Activated CD4-positive, alpha-beta memory T cell treated with anti-CD3 and anti-CD28 coated beads for 36 hours (primary cell): ENCODE data around the gene NMT2. TPM values are rescaled to one million over a fixed set of nuclear protein-coding genes. Genes with fewer than 3 reads are reported as not detected.

Experiments
- CTCF ChIA-PET: fragments of 350-600 bp; sonication (Branson Sonifier 250); formaldehyde crosslinking; loops from one replicate; lab custom pipeline; 2021; ENCODE audit warnings: antibody characterized with exemption, inconsistent platforms; lab: Charles Lee
- POLR2A ChIA-PET: fragments of 350-600 bp; sonication (Branson Sonifier 250); formaldehyde crosslinking; loops from one replicate; lab custom pipeline; 2021; ENCODE audit warnings: antibody characterized with exemption; lab: Charles Lee
- DNase-seq: peaks from one replicate; pipeline ENCODE4 v3.0.0-alpha.2; 2020
- H3K27ac Mint-ChIP-seq: one replicate; pipeline ENCODE4 v1.8.0; 2021; ENCODE audit warnings: mixed read lengths
- H3K27me3 Mint-ChIP-seq: one replicate; pipeline ENCODE4 v1.8.0; 2021; ENCODE audit warnings: mixed read lengths
- H3K36me3 Mint-ChIP-seq: one replicate; pipeline ENCODE4 v1.8.0; 2021; ENCODE audit warnings: mixed read lengths
- H3K4me1 Mint-ChIP-seq: one replicate; pipeline ENCODE4 v1.8.0; 2021; ENCODE audit warnings: low read depth, mixed read lengths
- H3K4me3 Mint-ChIP-seq: one replicate; pipeline ENCODE4 v1.8.0; 2021; ENCODE audit warnings: mild to moderate bottlenecking, mixed read lengths
- H3K9me3 Mint-ChIP-seq: one replicate; pipeline ENCODE4 v1.8.0; 2021; ENCODE audit warnings: mixed read lengths
- intact Hi-C: fragments of 100-400 bp; cut with micrococcal nuclease; formaldehyde crosslinking; loops from one replicate; pipeline ENCODE4 v1.15.1; 2023
- total RNA-seq, 2 experiments: library from RNA; stranded (reverse); gene quantifications; one replicate each; pipeline ENCODE4 v1.2.3, GENCODE V29; 2021

NMT2 gene
- total RNA-seq, 2 experiments from 2014 or later, result 21.8 to 22.1 TPM

DNA sequence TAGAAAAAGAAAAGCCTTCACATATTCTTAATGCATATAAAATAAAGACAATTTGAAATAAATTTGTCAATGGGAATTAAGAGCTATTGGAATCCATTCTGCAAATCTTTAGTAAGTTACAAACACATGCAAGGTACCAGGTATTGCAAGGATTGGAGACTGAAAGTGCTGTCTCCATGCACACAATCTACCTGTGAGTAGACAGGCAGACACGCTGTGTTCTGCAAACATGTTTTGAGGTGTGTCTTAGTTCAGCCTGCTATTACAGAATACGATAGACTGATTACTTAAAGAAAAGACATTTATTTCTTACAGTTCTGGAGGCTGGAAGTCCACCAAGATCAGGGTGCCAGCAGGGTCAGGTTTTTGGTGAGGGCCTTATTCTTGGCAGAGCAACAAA lies 10.0 kb downstream of the NMT2 start:
- peaks cover 2% of the 10 kb centered on the region for H3K36me3 Mint-ChIP-seq
- DNase-seq, result no peak
- H3K27ac Mint-ChIP-seq, result no peak overlapping the region
- ChIA-PET POLR2A (interaction anchor here (0.6 kb wide), 1 partner anchor 28 kb away, joined by 3 read pairs; no protein-coding TSS in a partner anchor), CTCF (interaction anchor here (1.2 kb wide), 1 partner anchor 52 kb away, joined by 4 read pairs; no protein-coding TSS in a partner anchor)
- no peaks in the 10 kb centered on the region for H3K27me3 Mint-ChIP-seq
- H3K4me1 Mint-ChIP-seq, result peaks cover 23% of the 10 kb centered on the region
- intact Hi-C loops, result no loop called here
- H3K4me3 Mint-ChIP-seq, result no peak overlapping the region
- no peaks in the 10 kb centered on the region for H3K9me3 Mint-ChIP-seq

DNA sequence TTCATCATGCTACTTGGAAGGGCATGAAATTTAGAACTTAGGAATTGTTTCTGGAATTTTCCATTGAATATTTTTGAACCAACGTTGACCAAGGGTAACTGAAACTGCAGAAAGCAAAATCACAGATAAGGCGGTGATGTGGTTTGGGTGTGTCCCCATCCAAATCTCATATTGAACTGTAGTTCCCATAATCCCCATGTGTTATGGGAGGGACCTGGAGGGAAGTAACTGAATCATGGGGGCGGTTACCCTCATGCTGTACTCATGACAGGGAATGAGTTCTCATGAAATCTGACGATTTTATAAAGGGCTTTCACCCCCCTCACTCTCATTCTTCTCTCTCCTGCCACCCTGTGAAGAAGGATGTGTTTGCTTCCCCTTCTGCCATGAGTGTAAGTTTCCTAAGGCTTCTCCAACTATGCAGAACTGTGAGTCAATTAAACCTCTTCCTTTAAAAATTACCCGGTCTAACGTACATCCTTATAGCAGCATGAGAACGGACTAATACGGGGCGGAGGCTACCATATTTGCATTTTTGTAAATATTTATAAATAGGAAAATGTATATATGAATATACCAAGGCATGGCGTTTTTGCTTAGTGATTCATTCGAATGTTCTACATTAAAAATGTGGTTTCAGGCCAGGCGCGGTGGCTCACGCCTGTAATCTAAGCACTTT lies 12.4 kb downstream of the NMT2 start:
- POLR2A ChIA-PET, result no interaction called here
- no peaks in the 10 kb centered on the region for H3K27me3 Mint-ChIP-seq
- peaks cover 4% of the 10 kb centered on the region for H3K36me3 Mint-ChIP-seq
- no peak overlapping the region for H3K27ac Mint-ChIP-seq
- H3K4me3 Mint-ChIP-seq, result no peak overlapping the region
- H3K4me1 Mint-ChIP-seq, result peaks cover 20% of the 10 kb centered on the region
- no peaks in the 10 kb centered on the region for H3K9me3 Mint-ChIP-seq
- CTCF ChIA-PET, result no interaction called here
- no peak for DNase-seq
- intact Hi-C loops, result no loop called here

DNA sequence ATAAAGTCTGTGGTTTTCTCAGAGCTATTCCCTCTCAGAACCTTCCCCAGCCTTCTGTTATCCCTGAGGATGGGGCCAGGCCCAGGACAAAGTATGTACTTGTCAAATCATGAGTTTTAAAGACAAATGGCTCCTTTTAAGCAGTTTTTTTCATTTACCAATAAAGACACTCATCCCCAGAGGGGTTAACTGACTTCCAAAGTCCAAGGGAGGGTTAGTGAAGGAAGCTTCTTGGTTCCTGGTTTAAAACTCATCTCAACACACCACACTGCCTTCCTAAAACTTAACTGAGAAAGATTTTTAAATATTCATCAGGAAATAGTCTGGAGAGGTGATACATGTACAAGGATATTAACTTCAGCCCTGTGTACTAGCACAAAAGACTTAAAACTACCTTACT lies 15.9 kb downstream of the NMT2 start:
- CTCF ChIA-PET, result interaction anchor here (0.8 kb wide), 1 partner anchor 17 kb away, joined by 3 read pairs; no protein-coding TSS in a partner anchor
- intact Hi-C loops, result no loop called here
- peaks cover 2% of the 10 kb centered on the region for H3K9me3 Mint-ChIP-seq
- H3K27ac Mint-ChIP-seq, result no peak overlapping the region
- no peak for DNase-seq
- no peaks in the 10 kb centered on the region for H3K27me3 Mint-ChIP-seq
- peaks cover 14% of the 10 kb centered on the region for H3K4me1 Mint-ChIP-seq
- peaks cover 7% of the 10 kb centered on the region for H3K36me3 Mint-ChIP-seq
- POLR2A ChIA-PET, result interaction anchor here (0.6 kb wide), 1 partner anchor 10 kb away, joined by 3 read pairs; no protein-coding TSS in a partner anchor
- no peak overlapping the region for H3K4me3 Mint-ChIP-seq

DNA sequence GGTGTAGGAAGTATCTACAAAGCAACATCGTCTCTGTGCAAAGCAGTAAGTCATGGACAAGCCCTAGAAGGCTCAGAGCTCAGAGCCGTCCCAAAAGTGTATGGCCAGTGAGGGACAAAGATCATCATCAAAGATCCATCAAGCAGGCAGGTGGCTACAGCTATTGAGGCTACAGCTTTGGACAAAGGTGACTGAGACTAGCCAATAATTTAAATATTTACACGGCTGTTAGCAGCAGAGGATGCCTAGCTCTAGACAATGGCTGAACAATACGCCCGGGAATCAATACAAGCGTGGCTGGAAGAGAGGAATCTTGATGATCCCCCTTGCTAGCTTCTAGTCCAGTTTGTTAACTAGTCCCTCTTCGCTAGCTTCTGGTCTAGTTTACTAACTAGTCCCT lies 17.9 kb downstream of the NMT2 start:
- no peaks in the 10 kb centered on the region for H3K27me3 Mint-ChIP-seq
- no peak for DNase-seq
- no peak overlapping the region for H3K4me3 Mint-ChIP-seq
- H3K9me3 Mint-ChIP-seq, result peaks cover 2% of the 10 kb centered on the region
- H3K4me1 Mint-ChIP-seq, result peaks cover 21% of the 10 kb centered on the region
- CTCF ChIA-PET, result interaction anchor here (0.7 kb wide), 1 partner anchor 19 kb away, joined by 3 read pairs; no protein-coding TSS in a partner anchor
- H3K36me3 Mint-ChIP-seq, result peaks cover 7% of the 10 kb centered on the region
- POLR2A ChIA-PET, result no interaction called here
- no peak overlapping the region for H3K27ac Mint-ChIP-seq
- intact Hi-C loops, result no loop called here

DNA sequence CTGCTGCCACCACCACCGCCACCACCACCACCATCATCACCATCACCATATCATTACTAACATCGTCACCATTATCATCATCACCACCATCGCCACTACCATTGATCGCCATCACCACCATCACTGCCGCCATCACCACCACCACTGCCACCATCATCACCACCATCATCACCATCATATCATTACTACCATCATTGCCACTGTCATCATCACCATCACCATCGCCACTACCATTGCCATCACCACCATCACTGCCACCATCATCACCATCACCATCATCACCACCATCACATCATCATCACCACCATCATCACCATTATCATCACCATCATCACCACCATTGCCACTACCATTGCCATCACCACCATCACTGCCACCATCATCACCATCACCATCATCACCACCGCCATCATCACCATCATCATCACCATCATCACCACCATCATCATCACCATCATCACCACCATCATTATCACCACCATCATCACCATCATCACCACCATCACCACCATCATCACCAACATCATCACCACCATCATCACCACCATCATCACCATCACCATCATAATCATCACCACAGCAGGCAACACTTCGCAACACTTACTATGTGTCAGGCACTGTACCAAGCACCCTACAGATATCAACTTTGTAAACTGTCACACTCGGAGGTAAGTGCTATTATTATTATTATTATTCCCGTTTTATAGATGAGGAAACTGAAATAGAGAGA lies 19.3 kb downstream of the NMT2 start:
- DNase-seq, result no peak
- ChIA-PET CTCF (no interaction called here), POLR2A (no interaction called here)
- Mint-ChIP-seq H3K27me3 (no peaks in the 10 kb centered on the region), H3K4me1 (peaks cover 25% of the 10 kb centered on the region), H3K4me3 (no peak overlapping the region), H3K36me3 (peaks cover 6% of the 10 kb centered on the region), H3K27ac (no peak overlapping the region), H3K9me3 (peaks cover 2% of the 10 kb centered on the region)
- intact Hi-C loops, result no loop called here

DNA sequence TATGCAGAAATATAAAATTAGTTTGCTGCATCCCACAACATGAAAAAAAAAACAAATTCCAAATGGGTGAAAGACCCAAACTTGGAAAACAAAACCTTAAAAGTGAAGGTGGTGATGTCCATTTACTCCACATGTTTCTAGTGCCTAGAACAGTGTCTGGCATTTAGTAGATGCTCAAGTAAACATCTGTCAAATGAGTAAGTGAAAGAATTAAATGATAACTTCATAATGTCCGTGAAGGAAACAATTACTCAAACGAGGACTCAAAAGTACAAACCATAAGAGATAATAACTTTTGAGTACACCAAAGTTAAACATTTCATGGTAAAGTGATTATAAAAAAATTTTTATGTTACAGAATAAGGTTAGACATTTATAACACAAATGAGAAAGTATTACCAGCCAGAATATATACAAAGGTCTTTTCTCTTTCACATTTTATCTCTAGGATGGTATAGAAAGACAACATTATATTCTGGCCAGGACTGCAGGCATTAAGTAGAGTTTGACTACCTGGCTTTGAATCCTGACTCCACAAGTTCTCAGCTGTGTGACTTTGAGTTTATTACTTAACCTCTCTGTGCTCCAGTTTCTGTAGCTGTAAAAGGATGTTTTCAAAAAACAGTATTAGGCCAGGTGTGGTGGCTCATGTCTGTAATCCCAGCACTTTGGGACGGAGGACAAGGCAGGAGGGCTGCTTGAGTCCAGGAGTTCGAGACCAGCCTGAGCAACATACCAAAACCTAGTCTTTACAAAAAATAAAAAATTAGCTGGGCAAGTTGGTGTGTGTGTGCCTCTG lies 20.7 kb downstream of the NMT2 start:
- H3K36me3 Mint-ChIP-seq, result peaks cover 3% of the 10 kb centered on the region
- H3K4me3 Mint-ChIP-seq, result no peak overlapping the region
- ChIA-PET CTCF (interaction anchor here (1.7 kb wide), 1 partner anchor 21 kb away, joined by 3 read pairs; the partner anchor contains the start of gene NMT2), POLR2A (no interaction called here)
- no peak for DNase-seq
- H3K27ac Mint-ChIP-seq, result no peak overlapping the region
- peaks cover 29% of the 10 kb centered on the region for H3K4me1 Mint-ChIP-seq
- intact Hi-C loops, result no loop called here
- H3K27me3 Mint-ChIP-seq, result no peaks in the 10 kb centered on the region
- H3K9me3 Mint-ChIP-seq, result peaks cover 2% of the 10 kb centered on the region

DNA sequence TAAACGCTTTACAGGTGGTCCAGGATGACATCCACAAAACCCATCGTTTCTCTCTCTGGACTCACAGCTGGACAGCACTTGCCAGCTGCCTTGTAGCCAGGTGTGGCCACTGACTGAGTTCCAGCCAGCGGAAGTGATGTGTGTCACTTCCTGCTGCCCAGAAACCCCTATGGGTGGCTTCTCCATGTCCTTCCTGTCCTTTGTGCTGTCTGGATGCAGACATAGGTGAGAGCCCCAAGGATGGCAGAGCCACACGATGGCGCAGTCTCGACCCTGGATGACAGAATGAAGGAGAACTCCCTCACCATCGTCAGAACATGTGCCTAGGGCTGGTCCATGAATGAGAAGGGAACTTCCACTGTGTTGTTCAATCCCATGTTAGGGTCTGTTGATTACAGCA lies 22.1 kb downstream of the NMT2 start:
- Mint-ChIP-seq H3K36me3 (peaks cover 3% of the 10 kb centered on the region), H3K9me3 (peaks cover 2% of the 10 kb centered on the region), H3K4me1 (peaks cover 43% of the 10 kb centered on the region), H3K27me3 (no peaks in the 10 kb centered on the region), H3K4me3 (no peak overlapping the region), H3K27ac (no peak overlapping the region)
- no peak for DNase-seq
- ChIA-PET POLR2A (no interaction called here), CTCF (no interaction called here)
- intact Hi-C loops, result no loop called here

DNA sequence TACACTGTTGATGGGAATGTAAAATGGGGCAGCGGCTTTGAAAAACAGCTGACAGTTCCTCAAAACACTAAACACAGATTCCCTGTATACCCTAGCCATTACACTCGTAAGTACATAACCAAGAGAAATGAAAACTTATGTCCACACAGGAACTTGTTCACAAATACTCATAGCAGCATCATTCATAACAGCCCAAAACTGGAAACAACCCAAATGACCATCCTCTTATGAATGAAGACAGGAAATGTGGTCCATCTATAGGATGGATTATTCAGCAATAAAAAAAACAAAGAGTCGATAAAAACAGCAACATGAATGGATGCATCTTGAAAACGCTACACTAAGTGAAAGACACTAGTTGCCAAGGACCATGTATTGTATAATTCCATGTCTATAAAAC lies 23.7 kb downstream of the NMT2 start:
- Mint-ChIP-seq H3K27me3 (no peaks in the 10 kb centered on the region), H3K4me3 (no peak overlapping the region), H3K27ac (no peak overlapping the region), H3K4me1 (peaks cover 54% of the 10 kb centered on the region), H3K9me3 (peaks cover under 1% of the 10 kb centered on the region), H3K36me3 (peaks cover 5% of the 10 kb centered on the region)
- POLR2A ChIA-PET, result no interaction called here
- intact Hi-C loops, result no loop called here
- no peak for DNase-seq
- CTCF ChIA-PET, result no interaction called here

DNA sequence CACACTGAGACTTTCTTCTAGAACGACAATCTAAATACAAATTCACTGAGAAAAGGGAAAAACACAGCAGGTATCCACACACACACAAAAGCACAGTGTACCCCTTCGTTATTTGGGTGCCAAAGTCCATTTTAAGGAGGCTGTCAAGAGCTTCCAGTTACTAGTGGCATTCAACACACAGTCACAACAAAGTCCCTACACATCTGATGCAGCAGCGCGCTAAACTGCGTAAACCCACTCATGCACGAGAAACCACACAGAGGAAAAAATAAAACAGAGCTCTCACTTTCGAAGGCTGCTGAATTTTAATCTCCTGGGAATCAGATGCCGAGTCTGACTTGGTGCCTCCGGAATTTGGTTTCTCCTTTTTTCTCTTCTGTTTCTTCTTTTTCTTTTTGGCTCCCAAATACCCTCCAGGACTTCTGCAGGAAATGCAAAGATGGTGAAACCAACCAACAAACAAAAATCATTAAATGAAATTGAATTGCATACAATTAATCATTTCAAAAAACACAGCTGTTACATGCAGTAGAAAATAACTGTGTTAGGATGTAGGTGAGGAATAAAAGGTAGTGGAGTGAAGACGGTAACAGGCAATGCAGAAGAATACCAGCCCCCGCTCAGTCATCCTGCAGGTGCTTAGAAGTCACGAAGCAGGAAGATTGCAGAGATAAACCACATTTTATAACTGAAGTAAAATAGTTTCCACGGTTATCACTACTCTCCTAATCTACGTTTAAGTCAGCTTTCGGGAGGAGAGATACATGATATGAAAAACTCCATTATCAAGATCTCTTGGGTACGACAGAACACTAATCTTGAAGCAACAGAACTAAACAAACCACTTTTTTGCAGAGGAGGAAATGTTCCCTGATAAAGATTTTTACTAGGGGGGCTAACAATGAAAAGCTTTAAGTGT lies 27.1 kb downstream of the NMT2 start:
- Mint-ChIP-seq H3K9me3 (no peaks in the 10 kb centered on the region), H3K4me3 (peak overlapping the region; percentile 33), H3K27me3 (no peaks in the 10 kb centered on the region), H3K27ac (peak overlapping the region; percentile 35), H3K4me1 (peaks cover 45% of the 10 kb centered on the region), H3K36me3 (peaks cover 12% of the 10 kb centered on the region)
- CTCF ChIA-PET, result interaction anchor here (0.7 to 1.3 kb wide), 4 partner anchors 15 to 35 kb away, joined by 3 to 4 read pairs (median 4); no protein-coding TSS in a partner anchor
- intact Hi-C loops, result loop anchor here (1.0 kb wide), 2 partner anchors 18 to 26 kb away; no protein-coding TSS in a partner anchor
- DNase-seq, result peak; percentile 51
- POLR2A ChIA-PET, result interaction anchor here (0.5 to 2.6 kb wide), 3 partner anchors 18 to 70 kb away, joined by 3 to 15 read pairs (median 3); no protein-coding TSS in a partner anchor

DNA sequence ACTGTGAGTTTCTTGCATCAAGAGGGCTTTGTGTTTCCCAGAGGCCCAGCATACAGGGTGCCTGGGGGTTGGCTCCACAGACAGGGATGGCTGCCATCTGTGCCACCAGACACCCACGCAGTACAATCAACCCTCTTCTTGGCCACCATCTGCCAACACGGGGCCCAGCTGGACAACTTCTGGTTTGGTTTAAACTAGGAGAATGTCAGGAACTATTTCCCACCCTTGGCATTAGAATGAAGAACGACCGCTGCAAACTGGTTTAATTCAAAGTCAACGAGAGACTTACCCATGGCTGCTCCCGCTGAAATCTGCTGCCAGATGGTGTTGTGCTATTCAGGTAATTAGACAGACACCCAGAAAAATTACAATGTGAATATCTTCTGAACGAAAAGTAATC lies 27.8 kb downstream of the NMT2 start:
- intact Hi-C loops, result loop anchor here (1.0 kb wide), 2 partner anchors 17 to 27 kb away; no protein-coding TSS in a partner anchor
- ChIA-PET CTCF (interaction anchor here (0.7 kb wide), 1 partner anchor 14 kb away, joined by 3 read pairs; no protein-coding TSS in a partner anchor), POLR2A (interaction anchor here (2.6 kb wide), 1 partner anchor 17 kb away, joined by 15 read pairs; no protein-coding TSS in a partner anchor)
- Mint-ChIP-seq H3K27ac (no peak overlapping the region), H3K36me3 (peaks cover 12% of the 10 kb centered on the region), H3K4me1 (peaks cover 38% of the 10 kb centered on the region), H3K4me3 (no peak overlapping the region), H3K27me3 (no peaks in the 10 kb centered on the region), H3K9me3 (no peaks in the 10 kb centered on the region)
- no peak for DNase-seq

DNA sequence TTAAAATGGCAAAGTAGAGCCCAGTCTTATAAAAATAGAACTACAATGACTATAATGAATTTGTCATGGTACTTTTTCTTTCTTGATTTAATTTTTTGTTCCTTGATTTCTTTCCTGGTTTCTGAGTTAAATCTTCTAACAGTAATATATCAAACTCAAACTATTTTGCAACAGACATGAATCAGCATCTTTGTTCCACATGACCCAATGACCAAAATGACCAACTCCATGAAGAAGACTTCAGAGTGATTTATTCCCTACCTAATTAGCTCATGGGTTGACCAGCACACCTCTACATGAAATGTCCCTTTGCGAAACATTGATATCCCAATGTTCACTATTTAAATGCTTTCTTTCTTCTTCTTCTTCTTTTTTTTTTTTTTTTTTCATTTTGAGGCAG lies 30.9 kb downstream of the NMT2 start:
- Mint-ChIP-seq H3K27ac (no peak overlapping the region), H3K9me3 (no peaks in the 10 kb centered on the region), H3K4me3 (no peak overlapping the region), H3K27me3 (no peaks in the 10 kb centered on the region), H3K36me3 (peaks cover 31% of the 10 kb centered on the region), H3K4me1 (peaks cover 23% of the 10 kb centered on the region)
- DNase-seq, result no peak
- ChIA-PET POLR2A (interaction anchor here (0.5 to 1.6 kb wide), 2 partner anchors 14 to 77 kb away, joined by 3 to 9 read pairs; no protein-coding TSS in a partner anchor), CTCF (interaction anchor here (0.8 to 0.9 kb wide), 2 partner anchors 31 to 33 kb away, joined by 3 read pairs; no protein-coding TSS in a partner anchor)
- intact Hi-C loops, result no loop called here
